ENCODE results near the gene HSBP1L1. TPM values are rescaled to one million over a fixed set of nuclear protein-coding genes. Genes with fewer than 3 reads are reported as not detected.

Gene HSBP1L1
- total RNA-seq (2014; rRNA removed; shearing (Covaris generic)), result 18.1 and 45.0 TPM in 2 replicates

DNA sequence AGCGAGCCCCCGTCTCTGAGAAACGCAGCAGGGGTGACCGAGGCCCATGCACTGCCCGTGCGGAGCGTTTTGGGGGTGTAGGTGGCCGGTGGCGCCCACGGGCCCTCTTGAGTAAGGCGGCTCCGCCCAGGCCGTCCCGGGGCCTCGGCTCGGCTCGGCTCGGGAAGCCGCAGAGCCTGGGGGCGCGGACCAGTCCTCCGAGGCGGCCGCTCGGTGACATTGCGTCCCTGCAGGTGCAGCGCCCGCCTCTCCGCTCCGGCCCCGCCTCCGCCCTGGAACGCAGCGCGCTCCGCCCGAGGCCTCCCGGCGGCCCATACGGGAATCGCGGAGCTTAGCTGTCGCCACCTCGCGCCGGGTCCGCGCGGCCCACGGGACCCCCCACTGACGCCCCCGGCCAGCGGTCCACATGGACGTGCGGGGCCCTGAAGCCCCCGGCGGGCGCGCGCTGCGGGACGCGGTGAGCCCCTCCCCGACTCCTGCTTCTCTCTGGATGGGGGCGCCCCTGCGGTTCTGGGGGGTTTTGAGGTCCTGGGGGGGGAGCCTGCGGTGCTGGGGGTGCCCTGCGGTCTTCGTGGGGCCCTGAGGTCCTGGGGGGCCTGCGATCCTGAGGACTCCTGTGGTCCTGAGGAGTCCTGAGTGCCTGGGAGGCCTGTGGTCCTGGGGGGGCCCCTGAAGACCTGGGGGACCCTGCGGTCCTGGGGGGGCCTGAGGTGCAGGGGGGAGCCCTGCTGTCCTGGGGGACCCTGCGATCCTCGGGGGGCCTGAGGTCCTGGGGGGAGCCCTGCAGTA, at the start of gene HSBP1L1:
Gene HSBP1L1, plus strand, starts transcription at position 314 of the 789 bp plus-strand sequence. Its CDS starts 93 bp downstream, at position 407.
- no peaks in the 10 kb centered on the region for H3K9me3 ChIP-seq (replicated peaks)
- peak within 1 kb of the TSS; percentile 96 for H3K27ac ChIP-seq
- H3K27me3 ChIP-seq (replicated peaks), result no peaks in the 10 kb centered on the region
- H3K4me1 ChIP-seq (replicated peaks), result peaks cover 64% of the 10 kb centered on the region
- DNase-seq (ENCODE audit: low read depth in 1 of 2, low spot score in 2 of 2), result no peak
- H3K36me3 ChIP-seq, result peaks cover 10% of the 10 kb centered on the region
- peak within 1 kb of the TSS; percentile 55 for H3K4me3 ChIP-seq

DNA sequence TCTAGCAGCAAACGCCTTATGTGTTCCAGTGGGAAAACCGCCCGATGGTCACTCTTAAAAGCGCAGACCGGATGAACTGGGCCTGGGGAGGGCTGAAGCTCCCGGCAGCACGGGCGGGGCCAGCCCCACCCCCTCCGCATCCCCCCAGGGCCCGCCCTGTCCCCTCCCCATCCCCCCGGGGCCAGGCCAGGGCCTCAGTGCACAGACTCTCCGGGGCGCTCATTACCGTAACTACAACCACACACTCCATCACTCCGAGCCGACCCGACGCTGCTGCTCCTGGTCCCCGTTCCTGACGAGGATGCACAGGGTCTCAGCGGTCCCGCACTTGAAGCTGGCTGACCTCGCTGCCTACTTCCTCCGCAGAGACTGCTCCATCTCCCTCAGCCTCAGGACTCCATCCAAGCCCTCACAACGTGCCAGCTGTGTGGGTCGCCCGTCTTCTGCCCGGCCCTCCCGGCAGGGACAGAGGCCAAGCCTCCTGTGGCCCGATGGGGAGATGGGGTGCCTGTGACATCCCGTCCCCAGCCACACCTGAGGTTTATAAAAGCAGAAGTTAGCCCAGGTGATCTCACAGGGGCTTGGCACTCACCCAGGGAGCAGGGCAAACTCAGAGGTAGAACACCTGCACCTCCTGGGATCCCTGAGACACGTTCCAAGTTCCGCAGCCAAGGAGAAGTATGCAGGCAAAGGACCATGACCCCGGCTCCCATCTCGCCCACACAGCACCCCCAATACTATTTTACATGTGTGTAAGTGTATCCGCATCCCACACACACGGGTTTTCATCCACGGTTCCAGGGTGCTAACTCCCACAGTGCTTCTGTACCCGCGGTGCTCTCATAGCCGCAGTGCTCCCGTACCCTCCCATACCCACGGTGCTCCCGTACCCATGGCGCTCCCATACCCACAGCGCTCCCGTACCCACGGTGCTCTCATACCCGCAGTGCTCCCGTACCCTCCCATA, 49.0 kb upstream of the HSBP1L1 start:
- no peak overlapping the region for H3K27ac ChIP-seq
- peaks cover 36% of the 10 kb centered on the region for H3K36me3 ChIP-seq
- DNase-seq (ENCODE audit: low read depth in 1 of 2, low spot score in 2 of 2), result peak in 1 of 2 experiments; percentile 38
- H3K9me3 ChIP-seq (replicated peaks), result peaks cover 30% of the 10 kb centered on the region
- no peaks in the 10 kb centered on the region for H3K27me3 ChIP-seq (replicated peaks)
- no peaks in the 10 kb centered on the region for H3K4me1 ChIP-seq (replicated peaks)
- H3K4me3 ChIP-seq, result no peak overlapping the region

DNA sequence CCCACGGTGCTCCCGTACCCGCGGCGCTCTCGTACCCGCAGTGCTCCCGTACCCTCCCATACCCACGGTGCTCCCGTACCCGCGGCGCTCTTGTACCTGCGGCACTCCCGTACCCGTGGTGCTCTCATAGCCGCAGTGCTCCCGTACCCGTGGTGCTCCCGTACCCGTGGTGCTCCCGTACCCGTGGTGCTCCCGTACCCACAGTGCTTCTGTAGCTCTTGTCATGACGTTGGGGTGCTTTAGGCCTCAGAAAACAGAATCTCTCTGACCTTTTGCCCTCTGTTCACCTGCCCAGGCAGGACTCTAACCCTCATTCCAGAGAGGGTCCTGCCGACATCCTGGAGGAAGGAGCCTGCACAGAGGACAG, 48.3 kb upstream of the HSBP1L1 start:
- Histone ChIP-seq H3K9me3 (replicated peaks) (peaks cover 28% of the 10 kb centered on the region), H3K4me3 (no peak overlapping the region), H3K36me3 (peaks cover 36% of the 10 kb centered on the region), H3K27me3 (replicated peaks) (no peaks in the 10 kb centered on the region), H3K27ac (no peak overlapping the region), H3K4me1 (replicated peaks) (no peaks in the 10 kb centered on the region)
- DNase-seq (ENCODE audit: low read depth in 1 of 2, low spot score in 2 of 2), result no peak

DNA sequence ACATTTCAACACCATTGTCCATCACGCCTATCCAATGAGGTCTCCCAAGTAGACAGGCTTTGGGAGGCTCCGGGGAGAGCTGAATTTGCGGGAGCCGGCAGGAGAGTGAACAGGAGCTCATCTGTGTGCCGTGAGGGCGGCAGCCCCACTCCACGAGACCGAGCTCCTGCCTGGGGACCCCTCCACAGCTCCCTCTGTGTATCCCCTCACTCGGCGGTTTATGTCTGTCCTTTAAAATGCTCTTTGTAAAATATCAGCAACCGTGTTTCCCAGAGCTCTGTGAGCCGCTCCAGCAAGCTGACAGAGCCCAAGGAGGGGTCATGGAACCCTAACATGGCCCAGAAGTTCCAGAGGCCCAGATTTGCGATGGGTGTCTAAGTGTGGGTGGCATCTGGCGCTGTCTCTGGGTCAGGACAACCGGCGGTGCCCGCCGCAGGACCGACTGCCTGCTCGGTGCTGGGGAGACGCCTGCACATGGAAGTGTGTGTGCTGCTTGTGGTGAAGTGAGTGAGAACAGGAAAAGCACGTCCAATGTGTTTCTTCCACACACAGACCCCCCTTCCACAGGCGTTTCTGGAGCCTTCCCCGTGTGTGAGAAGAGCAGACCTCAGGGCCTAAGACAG, 47.8 kb upstream of the HSBP1L1 start:
- peak in 1 of 2 experiments; percentile 32 for DNase-seq (ENCODE audit: low read depth in 1 of 2, low spot score in 2 of 2)
- no peaks in the 10 kb centered on the region for H3K27me3 ChIP-seq (replicated peaks)
- peaks cover 28% of the 10 kb centered on the region for H3K9me3 ChIP-seq (replicated peaks)
- H3K36me3 ChIP-seq, result peaks cover 36% of the 10 kb centered on the region
- H3K4me1 ChIP-seq (replicated peaks), result no peaks in the 10 kb centered on the region
- H3K4me3 ChIP-seq, result no peak overlapping the region
- H3K27ac ChIP-seq, result no peak overlapping the region

DNA sequence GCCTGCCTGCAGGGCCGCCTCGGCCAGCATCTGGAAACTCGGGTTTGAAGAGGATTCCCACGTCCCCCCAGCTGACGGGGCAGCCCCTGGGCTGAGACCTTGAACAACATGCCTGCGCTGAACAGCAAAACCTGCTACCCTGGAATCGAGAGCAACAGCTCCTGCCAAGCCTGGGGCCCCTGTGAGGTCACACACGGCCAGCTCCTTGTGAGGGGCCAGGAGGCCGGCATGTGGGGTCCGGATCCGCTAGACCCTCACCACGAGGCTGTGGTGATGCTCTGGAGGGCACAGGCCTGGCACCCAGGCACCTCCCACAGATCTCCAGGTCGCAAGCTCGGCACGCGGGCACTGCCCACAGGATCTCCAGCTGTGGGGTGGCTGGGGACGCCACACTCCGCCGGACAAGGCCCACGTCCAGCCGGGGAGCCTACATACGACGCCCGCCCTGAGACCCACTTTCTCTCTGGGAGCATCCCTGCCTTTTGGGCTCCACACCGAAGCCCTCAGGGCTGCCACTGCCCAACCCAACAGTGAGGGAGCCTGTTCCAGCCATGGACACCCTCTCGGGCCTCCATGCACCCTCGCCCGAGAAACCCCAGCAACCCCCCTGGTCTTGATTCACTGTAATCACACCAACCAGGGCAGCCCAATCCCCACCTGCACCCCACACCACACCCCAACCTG, 47.1 kb upstream of the HSBP1L1 start:
- Histone ChIP-seq H3K4me3 (no peak overlapping the region), H3K36me3 (peaks cover 36% of the 10 kb centered on the region), H3K27ac (no peak overlapping the region), H3K27me3 (replicated peaks) (no peaks in the 10 kb centered on the region), H3K9me3 (replicated peaks) (peaks cover 28% of the 10 kb centered on the region), H3K4me1 (replicated peaks) (no peaks in the 10 kb centered on the region)
- DNase-seq (ENCODE audit: low read depth in 1 of 2, low spot score in 2 of 2), result peak in 1 of 2 experiments; percentile 33

DNA sequence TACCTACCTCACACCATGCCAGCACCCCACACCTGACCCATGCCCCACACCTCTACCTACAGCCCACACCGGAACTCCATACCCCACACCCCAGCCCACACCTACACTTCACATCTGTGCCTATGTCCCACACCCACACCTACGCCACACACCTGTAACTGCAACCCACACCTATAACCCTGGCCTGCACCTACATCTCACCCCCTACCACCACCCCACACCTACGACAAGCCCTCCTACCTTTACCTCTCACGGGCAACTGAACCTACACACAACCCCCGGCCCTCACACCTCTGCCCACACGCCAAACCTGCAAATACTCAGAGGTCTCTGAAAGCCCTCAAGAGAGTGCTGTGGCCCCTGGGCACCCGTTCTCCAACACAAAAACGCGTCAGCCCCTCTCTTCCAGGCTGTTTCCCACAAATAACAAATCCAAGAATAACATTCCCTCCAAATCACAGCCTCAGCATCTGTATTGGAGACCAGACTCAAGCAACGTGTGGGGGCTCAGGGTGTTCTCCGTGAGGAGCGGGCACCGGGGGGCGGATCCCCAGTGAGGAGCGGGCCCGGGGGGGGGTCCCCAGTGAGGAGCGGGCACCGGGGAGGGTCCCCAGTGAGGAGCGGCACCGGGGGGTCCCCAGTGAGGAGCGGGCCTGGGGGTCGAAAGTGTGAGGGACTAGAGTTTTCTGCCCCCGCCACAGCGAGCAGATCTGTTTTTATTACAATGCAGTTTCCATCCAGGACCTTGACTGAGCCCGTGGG, 46.4 kb upstream of the HSBP1L1 start:
- DNase-seq (ENCODE audit: low read depth in 1 of 2, low spot score in 2 of 2), result peak in 1 of 2 experiments; percentile 32
- Histone ChIP-seq H3K36me3 (peaks cover 36% of the 10 kb centered on the region), H3K27me3 (replicated peaks) (no peaks in the 10 kb centered on the region)

DNA sequence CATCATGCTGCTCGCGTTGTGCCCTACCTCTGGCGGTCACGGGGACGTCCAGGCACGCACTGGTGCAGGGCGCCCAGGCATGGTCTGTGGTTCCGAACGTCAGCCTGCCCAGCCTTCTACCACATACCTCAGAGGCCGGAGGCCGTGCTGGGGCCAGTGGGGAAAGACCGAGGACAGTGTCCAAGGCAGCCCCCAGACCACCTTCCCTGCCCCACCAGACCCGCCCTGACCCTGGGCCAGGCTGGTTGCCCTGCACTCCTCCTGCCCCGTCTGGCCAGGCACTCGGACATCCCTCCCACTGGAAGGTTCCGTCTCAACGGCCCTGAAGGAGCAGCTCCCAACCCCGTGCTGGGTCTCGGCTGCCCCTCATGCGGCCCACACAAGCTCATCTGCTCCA, 45.8 kb upstream of the HSBP1L1 start:
- peaks cover 39% of the 10 kb centered on the region for H3K36me3 ChIP-seq
- H3K9me3 ChIP-seq (replicated peaks), result peaks cover 26% of the 10 kb centered on the region

More for the DNA sequence above, 46.4 kb upstream of the HSBP1L1 start:
- Histone ChIP-seq H3K9me3 (replicated peaks) (peaks cover 26% of the 10 kb centered on the region), H3K4me1 (replicated peaks) (no peaks in the 10 kb centered on the region), H3K27ac (no peak overlapping the region), H3K4me3 (no peak overlapping the region)

DNA sequence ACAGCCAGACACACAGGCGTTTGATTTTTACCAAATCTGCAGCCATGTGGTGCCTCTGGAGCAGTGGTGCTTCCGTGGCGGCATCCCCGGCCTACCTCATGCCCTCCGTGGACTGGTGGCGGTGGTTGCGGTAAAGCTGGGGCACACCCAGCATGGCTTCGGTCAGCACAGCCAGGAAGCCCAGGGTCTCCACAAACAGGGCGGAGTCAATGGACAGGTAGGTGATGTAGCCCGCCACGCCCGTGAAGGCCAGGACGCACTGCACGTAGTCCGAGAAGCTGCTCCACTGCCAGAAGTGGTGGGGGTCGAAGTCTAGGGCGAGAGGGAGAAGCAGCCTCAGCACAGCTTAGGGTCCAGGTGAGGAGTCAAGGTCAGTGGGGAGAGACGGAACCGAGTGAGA, 45.4 kb upstream of the HSBP1L1 start:
- Histone ChIP-seq H3K36me3 (peaks cover 39% of the 10 kb centered on the region), H3K9me3 (replicated peaks) (peaks cover 26% of the 10 kb centered on the region)
- peak in 1 of 2 experiments; percentile 34 for DNase-seq (ENCODE audit: low read depth in 1 of 2, low spot score in 2 of 2)

More for the DNA sequence above, 45.8 kb upstream of the HSBP1L1 start:
- DNase-seq (ENCODE audit: low read depth in 1 of 2, low spot score in 2 of 2), result peak in 1 of 2 experiments; percentile 34
- Histone ChIP-seq H3K4me1 (replicated peaks) (no peaks in the 10 kb centered on the region), H3K4me3 (no peak overlapping the region), H3K27me3 (replicated peaks) (no peaks in the 10 kb centered on the region), H3K27ac (no peak overlapping the region)

DNA sequence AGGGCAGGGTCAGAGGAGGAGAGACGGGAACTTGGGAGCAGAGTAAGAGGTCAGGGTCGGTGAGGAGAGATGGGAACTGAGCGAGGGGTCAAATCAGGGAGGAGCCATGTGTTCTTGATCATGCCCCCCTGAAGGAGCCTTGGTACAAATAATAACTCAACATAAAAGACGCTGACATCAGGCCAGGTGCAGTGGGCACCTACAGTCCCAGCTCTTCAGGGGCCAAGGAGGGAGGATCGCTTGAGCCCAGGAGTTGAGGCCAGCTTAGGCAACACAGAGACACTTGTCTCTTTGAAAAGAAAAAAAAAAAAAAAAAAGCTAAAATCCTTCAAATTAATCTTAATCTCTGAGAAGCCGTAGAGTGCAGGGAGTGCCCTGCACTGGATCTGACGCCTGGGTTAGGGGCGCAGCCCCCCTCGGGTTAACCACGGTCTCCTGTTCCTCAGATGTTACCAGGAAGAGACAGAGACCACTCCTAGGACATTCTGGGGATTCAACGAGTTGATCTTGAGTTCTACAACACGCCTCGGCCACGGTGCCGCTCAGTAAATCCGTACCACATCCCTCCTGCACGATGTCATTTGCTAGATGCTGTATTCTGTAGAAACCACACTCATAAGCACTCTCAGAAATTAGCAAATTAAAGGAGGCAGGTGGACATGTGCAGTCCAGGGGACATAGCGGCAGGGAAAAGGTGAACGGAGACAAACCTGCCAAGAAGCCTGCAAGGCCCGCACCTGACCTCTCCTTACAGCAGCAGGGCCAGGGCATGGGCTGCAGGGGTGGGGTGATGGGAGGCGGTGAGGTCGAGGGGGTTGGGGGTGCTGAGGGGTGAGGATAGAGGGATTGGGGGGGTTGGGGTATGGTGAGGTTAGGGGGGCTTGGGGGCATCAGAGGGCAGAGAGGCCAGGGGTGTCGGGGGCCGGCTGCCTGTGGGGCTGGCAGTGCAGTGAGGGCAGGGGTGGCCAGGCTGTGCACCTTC, 42.2 kb upstream of the HSBP1L1 start:
- peak in 1 of 2 experiments; percentile 31 for DNase-seq (ENCODE audit: low read depth in 1 of 2, low spot score in 2 of 2)
- Histone ChIP-seq H3K9me3 (replicated peaks) (peaks cover 10% of the 10 kb centered on the region; the same call in 1 of the 2 replicates), H3K27me3 (replicated peaks) (no peaks in the 10 kb centered on the region)

More for the DNA sequence above, 45.4 kb upstream of the HSBP1L1 start:
- H3K27ac ChIP-seq, result no peak overlapping the region
- no peaks in the 10 kb centered on the region for H3K27me3 ChIP-seq (replicated peaks)
- H3K4me1 ChIP-seq (replicated peaks), result no peaks in the 10 kb centered on the region
- H3K4me3 ChIP-seq, result no peak overlapping the region

DNA sequence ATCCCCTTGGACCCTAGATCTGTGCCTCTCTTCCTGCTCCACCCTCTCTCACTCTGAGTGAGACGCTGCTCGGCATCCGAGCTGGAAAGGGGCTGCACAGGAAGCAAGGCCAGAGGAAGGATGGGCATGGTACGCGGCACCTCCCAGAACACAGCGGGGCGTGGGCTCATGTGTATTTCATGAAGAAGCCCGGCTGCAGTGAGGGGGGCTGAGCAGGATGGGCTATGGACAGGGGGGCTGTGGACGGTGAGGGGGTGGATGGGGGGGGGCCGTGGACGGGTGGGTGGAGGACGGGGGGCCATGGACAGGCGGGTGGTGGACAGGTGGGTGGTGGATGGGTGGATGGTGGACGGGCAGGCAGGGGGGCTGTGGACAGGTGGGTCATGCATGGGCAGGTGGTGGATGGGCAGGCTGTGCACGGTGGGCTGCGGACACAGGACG, 41.5 kb upstream of the HSBP1L1 start:
- no peaks in the 10 kb centered on the region for H3K27me3 ChIP-seq (replicated peaks)
- H3K27ac ChIP-seq, result no peak overlapping the region
- peaks cover 17% of the 10 kb centered on the region for H3K36me3 ChIP-seq
- no peak overlapping the region for H3K4me3 ChIP-seq
- DNase-seq (ENCODE audit: low read depth in 1 of 2, low spot score in 2 of 2), result peak in 1 of 2 experiments; percentile 34
- H3K4me1 ChIP-seq (replicated peaks), result no peaks in the 10 kb centered on the region
- peaks cover 13% of the 10 kb centered on the region for H3K9me3 ChIP-seq (replicated peaks)

More for the DNA sequence above, 42.2 kb upstream of the HSBP1L1 start:
- H3K36me3 ChIP-seq, result peaks cover 20% of the 10 kb centered on the region
- H3K27ac ChIP-seq, result no peak overlapping the region
- H3K4me3 ChIP-seq, result no peak overlapping the region
- no peaks in the 10 kb centered on the region for H3K4me1 ChIP-seq (replicated peaks)

DNA sequence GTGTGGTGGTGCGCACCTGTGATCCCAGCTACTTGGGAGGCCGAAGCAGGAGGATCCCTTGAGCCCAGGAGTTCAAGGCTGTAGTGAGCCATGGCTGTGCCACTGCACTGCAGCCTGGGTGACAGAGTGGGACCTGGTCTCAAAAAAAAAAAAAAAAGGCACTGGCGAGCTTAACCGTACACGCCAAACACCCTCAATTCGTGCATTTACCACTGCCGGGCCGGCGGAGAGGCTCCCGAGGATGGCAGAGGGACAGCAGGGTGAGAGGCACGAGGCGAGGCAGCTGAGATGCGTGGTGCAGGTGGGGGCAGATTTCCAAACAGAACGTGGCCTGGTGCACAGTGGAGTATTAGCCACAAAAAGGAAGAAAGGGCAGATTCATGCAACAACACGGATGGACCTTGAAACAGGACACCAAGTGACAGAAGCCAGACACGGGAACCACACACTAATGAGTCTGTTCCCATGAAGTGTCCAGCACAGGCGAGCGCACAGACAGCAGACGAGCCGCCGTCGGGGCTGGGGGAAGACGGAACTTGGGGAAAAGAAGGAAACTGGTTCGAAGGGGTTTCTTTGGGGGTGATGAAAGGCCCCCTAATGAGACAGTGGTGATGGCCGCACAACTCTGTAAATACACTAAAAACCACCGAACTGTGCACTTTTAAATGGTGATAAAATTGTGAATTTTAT, 40.4 kb upstream of the HSBP1L1 start:
- DNase-seq (ENCODE audit: low read depth in 1 of 2, low spot score in 2 of 2), result no peak
- Histone ChIP-seq H3K9me3 (replicated peaks) (peaks cover 15% of the 10 kb centered on the region), H3K4me3 (no peak overlapping the region), H3K4me1 (replicated peaks) (no peaks in the 10 kb centered on the region), H3K36me3 (peaks cover 12% of the 10 kb centered on the region), H3K27ac (no peak overlapping the region), H3K27me3 (replicated peaks) (no peaks in the 10 kb centered on the region)

Measured in SJSA1 (cell line).